K562 (cell line): ENCODE results near the gene HTRA3. TPM values are rescaled to one million over a fixed set of nuclear protein-coding genes. Genes with fewer than 3 reads are reported as not detected.

Experiments used
- ATAC-seq: fragments of 200-7000 bp; cut with Tn5 transposase; 3 replicates; pipeline ENCODE4 v1.9.1; 2020; ENCODE audit warnings: moderate library complexity
- BruUV-seq: library from RNA; stranded (reverse); fragments of 400-500 nt; replicated peaks from 2 replicates; lab custom pipeline; 2021; lab: Mats Ljungman, UMichigan
- CTCF ChIA-PET: fragments of 300-600 bp; formaldehyde crosslinking; extraction: SDS; loops from one replicate; lab custom pipeline; 2021; ENCODE audit warnings: low intra/inter-chr PET ratio; lab: Yijun Ruan, JAX
- POLR2A ChIA-PET: fragments of 300-600, 350-650 bp; sonication (Branson Sonifier 250); formaldehyde crosslinking; extraction: SDS; loops from one replicate; lab custom pipeline; 2021; ENCODE audit warnings: antibody characterized with exemption, inconsistent platforms; lab: Yijun Ruan, JAX
- DNase-seq, 4 experiments: peaks; one replicate each; pipeline versions ENCODE4 v3.0.0 to v3.0.0-alpha.2; 2011 to 2018; ENCODE audit warnings: low spot score in 3 of 4, mixed read lengths in 3 of 4; ENCODE audit errors: extremely low read depth in 1 of 4
- FAIRE-seq: peaks from 2 replicates; lab custom pipeline; 2011; peaks lifted over from hg19 to GRCh38; lab: Jason Lieb, UNC
- H2AFZ ChIP-seq: 2 replicates; pipeline ENCODE4 v1.6.0; 2011; ENCODE audit warnings: low read depth, low read length, control low read depth, inconsistent platforms
- H3K27ac ChIP-seq: fragments of 200-600 bp; 3 replicates; pipeline ENCODE4 v1.8.0; 2011; ENCODE audit warnings: low read depth, mild to moderate bottlenecking, control low read depth, inconsistent platforms, low read length, moderate library complexity, mixed read lengths; ENCODE audit errors: extremely low read depth
- H3K27me3 ChIP-seq, 2 experiments: fragments of 300-600 bp in 1 of 2; 2 replicates in 1 of 2; 3 replicates in 1 of 2; pipeline versions ENCODE4 v1.6.0 to v1.8.0; 2011; ENCODE audit warnings: inconsistent platforms in 2 of 2, low read length in 2 of 2, mild to moderate bottlenecking in 1 of 2, mixed read lengths in 1 of 2, moderate library complexity in 1 of 2; ENCODE audit not compliant: control insufficient read depth in 2 of 2, insufficient read depth in 2 of 2
- H3K36me3 ChIP-seq: fragments of 300-600 bp; 3 replicates; pipeline ENCODE4 v1.8.0; 2011; ENCODE audit warnings: mild to moderate bottlenecking, low read length, inconsistent platforms; ENCODE audit not compliant: control insufficient read depth, insufficient read depth
- H3K4me1 ChIP-seq, 2 experiments: fragments of 200-600 bp in 1 of 2; replicated peaks in 1 of 2; 2 replicates in 1 of 2; 3 replicates in 1 of 2; pipeline versions ENCODE4 v1.5.1 to v1.8.0; 2011; ENCODE audit warnings: inconsistent platforms in 2 of 2, low read length in 2 of 2, mild to moderate bottlenecking in 1 of 2, mixed read lengths in 1 of 2, moderate library complexity in 1 of 2; ENCODE audit not compliant: control insufficient read depth in 2 of 2, insufficient read depth in 2 of 2
- H3K4me2 ChIP-seq: 2 replicates; pipeline ENCODE4 v1.6.1; 2011; ENCODE audit warnings: low read length, control low read depth, inconsistent platforms, mixed read lengths; ENCODE audit not compliant: insufficient read depth
- H3K4me3 ChIP-seq: fragments of 200-600 bp; sonication (generic), shearing (Covaris generic); 2 replicates; pipeline ENCODE4 v1.5.1; 2016; ENCODE audit warnings: control low read depth, inconsistent platforms
- H3K79me2 ChIP-seq: fragments of 200-600 bp; 3 replicates; pipeline ENCODE4 v1.8.0; 2011; ENCODE audit warnings: low read length, inconsistent platforms; ENCODE audit not compliant: control insufficient read depth, insufficient read depth
- H3K9ac ChIP-seq, 2 experiments: 2 replicates each; pipeline versions ENCODE4 v1.6.0 to v1.6.1; 2011; ENCODE audit warnings: low read depth in 2 of 2, low read length in 2 of 2, control low read depth in 1 of 2, inconsistent platforms in 1 of 2, mild to moderate bottlenecking in 1 of 2, mixed read lengths in 1 of 2; ENCODE audit not compliant: insufficient read depth in 1 of 2
- H3K9me1 ChIP-seq: one replicate; pipeline ENCODE4 v1.6.0; 2011; ENCODE audit warnings: inconsistent platforms, mild to moderate bottlenecking, low read length, moderate library complexity; ENCODE audit not compliant: control insufficient read depth, insufficient read depth
- H3K9me3 ChIP-seq: replicated peaks from 2 replicates; pipeline ENCODE4 v1.5.1; 2011; ENCODE audit warnings: low read depth, low read length, inconsistent platforms; ENCODE audit not compliant: control insufficient read depth, insufficient read depth
- H4K20me1 ChIP-seq: replicated peaks from 2 replicates; pipeline ENCODE4 v1.6.1; 2011; ENCODE audit warnings: low read length, inconsistent platforms, mixed read lengths; ENCODE audit not compliant: control insufficient read depth, insufficient read depth
- BRD4 ChIP-seq: fragments of 200-600 bp; sonication (generic); IDR thresholded peaks from 2 replicates; pipeline ENCODE4 v1.6.1; 2017; ENCODE audit warnings: inconsistent platforms
- ELK1 ChIP-seq: sonication (generic); formaldehyde crosslinking; IDR thresholded peaks from 2 replicates; pipeline ENCODE4 v1.8.1; 2022; ENCODE audit warnings: missing genetic modification reagents
- LCOR ChIP-seq: sonication (generic); formaldehyde crosslinking; IDR thresholded peaks from 2 replicates; pipeline ENCODE4 v1.8.0; 2022; ENCODE audit warnings: mild to moderate bottlenecking, missing genetic modification reagents
- NCOA1 ChIP-seq: fragments of 450-650 bp; IDR thresholded peaks from 2 replicates; pipeline ENCODE4 v1.6.1; 2016; ENCODE audit warnings: low read depth
- OTX1 ChIP-seq: fragments of 450-650 bp; formaldehyde crosslinking; IDR thresholded peaks from 2 replicates; pipeline ENCODE4 v1.4.0; 2022; ENCODE audit warnings: mild to moderate bottlenecking
- PHB2 ChIP-seq: fragments of 450-650 bp; IDR thresholded peaks from 2 replicates; pipeline ENCODE4 v1.6.1; 2017; ENCODE audit warnings: low read depth
- PYGO2 ChIP-seq: fragments of 450-650 bp; IDR thresholded peaks from 2 replicates; pipeline ENCODE4 v1.6.1; 2016; ENCODE audit warnings: mild to moderate bottlenecking, missing genetic modification characterization, moderate library complexity, missing compliant biosample characterization
- RBM15 ChIP-seq: fragments of 200-400 bp; formaldehyde crosslinking; IDR thresholded peaks from 2 replicates; pipeline ENCODE4 v1.6.1; 2018; ENCODE audit warnings: mild to moderate bottlenecking, low read length, moderate library complexity; ENCODE audit not compliant: insufficient read depth
- TRIM28 ChIP-seq: fragments of 450-650 bp; IDR thresholded peaks from 2 replicates; pipeline ENCODE4 v1.6.1; 2017
- ZNF217 ChIP-seq: sonication (generic); formaldehyde crosslinking; IDR thresholded peaks from 2 replicates; pipeline ENCODE4 v1.8.0; 2022; ENCODE audit warnings: mild to moderate bottlenecking, missing genetic modification reagents
- ZNF586 ChIP-seq: fragments of 450-650 bp; formaldehyde crosslinking; conservative IDR thresholded peaks from 2 replicates; pipeline ENCODE4 v1.4.0; 2020; ENCODE audit warnings: mild to moderate bottlenecking, moderate library complexity
- WGBS: fragments of 100-300 bp; shearing (Covaris generic); methylation state at CpG from one replicate; pipeline ENCODE4 v1.1.6; 2016; ENCODE audit warnings: low coverage, mixed read lengths; ENCODE audit not compliant: insufficient coverage; ENCODE audit errors: missing lambda C conversion rate; 5-methylcytosine and 5-hydroxymethylcytosine counted together
- in situ Hi-C: fragments of 300-500 bp; cut with MboI; formaldehyde crosslinking; loops from 4 replicates; pipeline ENCODE4 v1.15.0; 2018; ENCODE audit warnings: inconsistent platforms, mixed read lengths
- intact Hi-C: fragments of 100-400 bp; cut with micrococcal nuclease; formaldehyde crosslinking; loops from 2 replicates; pipeline ENCODE4 v1.14.2; 2022
- polyA plus RNA-seq, 8 experiments: library from polyadenylated mRNA; depleted of rRNA in 4 of 8; stranded (reverse) in 5 of 8; unstranded in 3 of 8; fragments of >200 nt; fragmentation: Nextera tagmentation in 2 of 8; fragmentation: Illumina TruSeq in 1 of 8; extraction: Ambion mirVana in 2 of 8; extraction: Trizol in 1 of 8; gene quantifications; 2 replicates each; pipeline versions ENCODE4 v1.2.1 to v1.2.3, GENCODE V29; 2011 to 2014; ENCODE audit warnings: inconsistent platforms in 1 of 8, missing spikeins in 1 of 8
- total RNA-seq, 7 experiments: library from RNA; depleted of rRNA in 6 of 7; stranded (reverse); fragments of >200 nt in 6 of 7; fragmentation: Illumina TruSeq in 2 of 7; extraction: Trizol in 2 of 7; gene quantifications; 2 replicates each; pipeline versions ENCODE4 v1.2.1 to v1.2.3, GENCODE V29; 2011 to 2021; ENCODE audit warnings: low replicate concordance in 1 of 7

Gene HTRA3
- total and polyA plus RNA-seq, 9 of the 15 experiments (the other 6 are each of a cell fraction or from before 2014, with no cell fraction given): 0.04 TPM; not detected in 8

- no peak for DNase-seq
- BruUV-seq: no TSS peak
- ChIA-PET CTCF (no interaction called here), POLR2A (interaction anchor here (0.6 to 1.7 kb wide), 4 partner anchors 9 to 19 kb away, joined by 3 to 4 read pairs (median 3); no protein-coding TSS in a partner anchor)
- H3K27ac ChIP-seq: no peak overlapping the region
- 0 out of 2 replicates have a peak, but pooled peaks cover 3% of the 10 kb centered on the region for H4K20me1 ChIP-seq
- H3K9me3 ChIP-seq: no peaks in the 10 kb centered on the region
- no peak for FAIRE-seq
- H3K9ac ChIP-seq: no peak overlapping the region
- H3K36me3 ChIP-seq: no peaks in the 10 kb centered on the region
- TF ChIP-seq ZNF586 (CRISPR knock-in tag) (no peak), OTX1 (CRISPR knock-in tag) (no peak), PYGO2 (tag) (no peak), PHB2 (no peak), BRD4 (no peak), LCOR (CRISPR knock-in tag) (no peak), ZNF217 (CRISPR knock-in tag) (no peak), TRIM28 (no peak), ELK1 (CRISPR knock-in tag) (no peak), NCOA1 (no peak), RBM15 (no peak)
- no peaks in the 10 kb centered on the region for H3K79me2 ChIP-seq
- ATAC-seq: no peak
- peaks cover 2 to 11% of the 10 kb centered on the region in 2 experiments; a peak in 2 of 5 replicates for H3K27me3 ChIP-seq
- H3K4me3 ChIP-seq: no peak overlapping the region
- 25% methylated on average over 9 of the region's 10 CpGs for WGBS
- H2AFZ ChIP-seq: no peak overlapping the region
- H3K9me1 ChIP-seq: no peaks in the 10 kb centered on the region
- peaks cover 2 to 46% of the 10 kb centered on the region in 2 experiments; a peak in 4 of 5 replicates for H3K4me1 ChIP-seq
- H3K4me2 ChIP-seq: no peak overlapping the region
- intact Hi-C loops (no loop called here), in situ Hi-C loops (no loop called here)
Measured at GRCh38 chr4:8310306-8310705, 40.8 kb downstream of the HTRA3 start.
